GM10248 (cell line): ENCODE results near the gene SH3TC1.

Experiments
- CTCF ChIA-PET: fragments of 300-600 bp; sonication (Branson Sonifier 250); formaldehyde crosslinking; extraction: SDS; loops from one replicate; lab custom pipeline; 2021; ENCODE audit warnings: antibody characterized with exemption; lab: Yijun Ruan, JAX
- POLR2A ChIA-PET: fragments of 350-650 bp; sonication (Branson Sonifier 250); formaldehyde crosslinking; extraction: SDS; loops from one replicate; lab custom pipeline; 2020; ENCODE audit warnings: antibody characterized with exemption; lab: Yijun Ruan, JAX
- DNase-seq: peaks from one replicate; pipeline ENCODE4 v3.0.0; 2012; ENCODE audit errors: extremely low spot score
- CTCF ChIP-seq: IDR thresholded peaks from 2 replicates; pipeline ENCODE4 v1.5.1; 2012; ENCODE audit warnings: mild to moderate bottlenecking, low read depth; ENCODE audit errors: extremely low read depth, missing control alignments, control extremely low read depth

SH3TC1 gene

GRCh38 chr4:8218371-8219031 is 19.4 kb downstream of the SH3TC1 start:
- DNase-seq = no peak
- TF ChIP-seq CTCF = no peak
- ChIA-PET CTCF (interaction anchor here (1.4 to 3.4 kb wide), 3 partner anchors 12 to 42 kb away, joined by 3 to 12 read pairs (median 10); no protein-coding TSS in a partner anchor), POLR2A (no interaction called here)

- TF ChIP-seq CTCF = no peak
- ChIA-PET CTCF (interaction anchor here (1.0 to 3.4 kb wide), 2 partner anchors 23 to 43 kb away, joined by 3 to 12 read pairs; no protein-coding TSS in a partner anchor), POLR2A (no interaction called here)
- no peak for DNase-seq
Measured at GRCh38 chr4:8219236-8219635, 20.1 kb downstream of the SH3TC1 start.

- POLR2A ChIA-PET = no interaction called here
- CTCF ChIA-PET = interaction anchor here (1.2 to 1.4 kb wide), 4 partner anchors 15 to 44 kb away, joined by 3 to 6 read pairs (median 4); no protein-coding TSS in a partner anchor
- no peak for TF ChIP-seq CTCF
- no peak for DNase-seq
Measured at GRCh38 chr4:8220661-8221450, 21.8 kb downstream of the SH3TC1 start.

- TF ChIP-seq CTCF = no peak
- ChIA-PET CTCF (interaction anchor here (1.2 to 1.4 kb wide), 4 partner anchors 14 to 45 kb away, joined by 3 to 6 read pairs (median 4); no protein-coding TSS in a partner anchor), POLR2A (no interaction called here)
- DNase-seq = no peak
Measured at GRCh38 chr4:8221476-8221875, 22.4 kb downstream of the SH3TC1 start.

- ChIA-PET POLR2A (no interaction called here), CTCF (interaction anchor here (1.3 kb wide), 1 partner anchor 45 kb away, joined by 5 read pairs; no protein-coding TSS in a partner anchor)
- no peak for DNase-seq
- no peak for TF ChIP-seq CTCF
Measured at GRCh38 chr4:8221985-8222384, 22.9 kb downstream of the SH3TC1 start.

- DNase-seq = no peak
- no peak for TF ChIP-seq CTCF
- ChIA-PET POLR2A (no interaction called here), CTCF (no interaction called here)
Measured at GRCh38 chr4:8222609-8223388, 23.7 kb downstream of the SH3TC1 start.
